H1 (cell line): ENCODE data around the gene ZBTB43. TPM values are rescaled to one million over a fixed set of nuclear protein-coding genes. Genes with fewer than 3 reads are reported as not detected.

Source experiments
- CTCF ChIA-PET: fragments of 300-600 bp; sonication (Branson Sonifier 250); formaldehyde crosslinking; loops from one replicate; lab custom pipeline; 2021; ENCODE audit not compliant: partially characterized antibody; lab: Charles Lee
- POLR2A ChIA-PET: fragments of 300-600 bp; sonication (Branson Sonifier 250); formaldehyde crosslinking; loops from one replicate; lab custom pipeline; 2021; ENCODE audit warnings: inconsistent platforms; ENCODE audit not compliant: partially characterized antibody; lab: Charles Lee
- DNase-seq, 2 experiments: peaks; one replicate each; pipeline versions ENCODE4 v3.0.0 to v3.0.0-alpha.2; 2010 to 2022; ENCODE audit warnings: low spot score in 2 of 2, low read depth in 1 of 2, mixed read lengths in 1 of 2
- FAIRE-seq: peaks from 2 replicates; lab custom pipeline; 2011; peaks lifted over from hg19 to GRCh38; lab: Jason Lieb, UNC
- H2AFZ ChIP-seq: 2 replicates; pipeline ENCODE4 v1.8.1; 2012; ENCODE audit warnings: low read length, inconsistent platforms
- H2AK5ac ChIP-seq: 2 replicates; pipeline ENCODE4 v1.6.1; 2013; ENCODE audit warnings: low read depth, low read length
- H2BK120ac ChIP-seq: replicated peaks from 2 replicates; pipeline ENCODE3; 2013; ENCODE audit warnings: low read depth, low read length, inconsistent platforms
- H2BK12ac ChIP-seq: 2 replicates; pipeline ENCODE4 v1.6.1; 2013; ENCODE audit warnings: low read depth, low read length
- H2BK15ac ChIP-seq: 2 replicates; pipeline ENCODE4 v1.6.1; 2013; ENCODE audit warnings: low read length
- H2BK20ac ChIP-seq: 2 replicates; pipeline ENCODE4 v1.6.1; 2013; ENCODE audit warnings: low read length
- H2BK5ac ChIP-seq: 2 replicates; pipeline ENCODE4 v1.6.1; 2013; ENCODE audit warnings: low read depth, low read length
- H3K14ac ChIP-seq: 2 replicates; pipeline ENCODE4 v1.6.1; 2013; ENCODE audit warnings: inconsistent platforms; ENCODE audit not compliant: insufficient read length
- H3K18ac ChIP-seq: 2 replicates; pipeline ENCODE4 v1.6.1; 2013; ENCODE audit warnings: low read length; ENCODE audit errors: extremely low read depth
- H3K23ac ChIP-seq: 2 replicates; pipeline ENCODE4 v1.6.1; 2013; ENCODE audit warnings: inconsistent platforms; ENCODE audit not compliant: insufficient read length
- H3K23me2 ChIP-seq: 2 replicates; pipeline ENCODE4 v1.6.1; 2013; ENCODE audit warnings: low read depth, low read length
- H3K27ac ChIP-seq: 2 replicates; pipeline ENCODE4 v1.6.1; 2011; ENCODE audit warnings: low read depth, low read length, inconsistent platforms
- H3K27me3 ChIP-seq, 4 experiments: replicated peaks in 1 of 4; 1 replicate in 1 of 4; 2 replicates in 3 of 4; pipeline versions ENCODE4 v1.6.1 to v1.8.1; 2011 to 2013; ENCODE audit warnings: low read length in 3 of 4, mild to moderate bottlenecking in 3 of 4, inconsistent platforms in 2 of 4, mixed read lengths in 2 of 4, moderate library complexity in 1 of 4; ENCODE audit not compliant: control insufficient read depth in 3 of 4, insufficient read depth in 3 of 4; ENCODE audit errors: extremely low read depth in 1 of 4
- H3K36me3 ChIP-seq, 4 experiments: 2 replicates each; pipeline versions ENCODE4 v1.6.1 to v1.8.1; 2011 to 2013; ENCODE audit warnings: mild to moderate bottlenecking in 4 of 4, low read length in 3 of 4, moderate library complexity in 2 of 4, control low read depth in 1 of 4, inconsistent platforms in 1 of 4; ENCODE audit not compliant: insufficient read depth in 4 of 4, control insufficient read depth in 2 of 4
- H3K4ac ChIP-seq: replicated peaks from 2 replicates; pipeline ENCODE3; 2013; ENCODE audit warnings: low read length, low read depth, mixed read lengths, inconsistent platforms; ENCODE audit not compliant: insufficient read length
- H3K4me1 ChIP-seq, 4 experiments: replicated peaks in 1 of 4; 1 replicate in 1 of 4; 2 replicates in 3 of 4; pipeline versions ENCODE4 v1.6.1 to v1.8.1; 2011 to 2013; ENCODE audit warnings: low read length in 3 of 4, inconsistent platforms in 2 of 4, mixed read lengths in 1 of 4; ENCODE audit not compliant: insufficient read depth in 4 of 4, control insufficient read depth in 3 of 4
- H3K4me2 ChIP-seq, 2 experiments: 2 replicates each; pipeline versions ENCODE4 v1.6.1 to v1.8.1; 2011 to 2013; ENCODE audit warnings: low read depth in 2 of 2, low read length in 2 of 2, control low read depth in 1 of 2, inconsistent platforms in 1 of 2, mild to moderate bottlenecking in 1 of 2; ENCODE audit not compliant: insufficient read depth in 1 of 2
- H3K4me3 ChIP-seq, 4 experiments: fragments of 200-600, 300-600 bp in 1 of 4; sonication (generic), shearing (Covaris generic), sonication (Bioruptor Twin) in 1 of 4; 2 replicates each; pipeline versions ENCODE4 v1.5.1 to v1.8.1; 2011 to 2016; ENCODE audit warnings: low read length in 4 of 4, low read depth in 3 of 4, control low read depth in 2 of 4, inconsistent platforms in 2 of 4, mild to moderate bottlenecking in 2 of 4, mixed read lengths in 1 of 4, moderate library complexity in 1 of 4; ENCODE audit not compliant: insufficient read depth in 2 of 4; ENCODE audit errors: extremely low read depth in 1 of 4
- H3K56ac ChIP-seq: replicated peaks from 2 replicates; pipeline ENCODE3; 2013; ENCODE audit warnings: low read depth, mild to moderate bottlenecking, mixed read lengths, low read length, inconsistent platforms; ENCODE audit not compliant: insufficient read length
- H3K79me1 ChIP-seq: 2 replicates; pipeline ENCODE4 v1.6.1; 2013; ENCODE audit warnings: low read depth, low read length, control low read depth
- H3K79me2 ChIP-seq, 2 experiments: 2 replicates each; pipeline versions ENCODE4 v1.6.1 to v1.8.1; 2012 to 2013; ENCODE audit warnings: low read length in 2 of 2, mild to moderate bottlenecking in 2 of 2, inconsistent platforms in 1 of 2; ENCODE audit not compliant: insufficient read depth in 2 of 2, control insufficient read depth in 1 of 2
- H3K9ac ChIP-seq, 4 experiments: replicated peaks in 1 of 4; 1 replicate in 1 of 4; 2 replicates in 3 of 4; pipeline versions ENCODE4 v1.6.1 to v1.8.1; 2011 to 2013; ENCODE audit warnings: low read depth in 3 of 4, low read length in 3 of 4, control low read depth in 2 of 4, mild to moderate bottlenecking in 2 of 4, moderate library complexity in 2 of 4, inconsistent platforms in 1 of 4; ENCODE audit errors: extremely low read depth in 1 of 4
- H3K9me3 ChIP-seq, 2 experiments: 2 replicates each; pipeline versions ENCODE4 v1.6.1 to v1.8.1; 2012 to 2013; ENCODE audit warnings: mild to moderate bottlenecking in 2 of 2, moderate library complexity in 2 of 2, control low read depth in 1 of 2, inconsistent platforms in 1 of 2, low read depth in 1 of 2, low read length in 1 of 2, mixed read lengths in 1 of 2; ENCODE audit not compliant: insufficient read depth in 2 of 2
- H4K20me1 ChIP-seq, 2 experiments: replicated peaks in 1 of 2; 2 replicates each; pipeline versions ENCODE3 to v1.8.1; 2011 to 2013; ENCODE audit warnings: inconsistent platforms in 2 of 2, low read length in 2 of 2, mild to moderate bottlenecking in 1 of 2; ENCODE audit not compliant: insufficient read depth in 2 of 2, control insufficient read depth in 1 of 2
- H4K5ac ChIP-seq: 2 replicates; pipeline ENCODE4 v1.6.1; 2013; ENCODE audit warnings: low read length, low read depth, mixed read lengths, inconsistent platforms; ENCODE audit not compliant: insufficient read length
- H4K8ac ChIP-seq: 2 replicates; pipeline ENCODE4 v1.8.0; 2013; ENCODE audit warnings: mild to moderate bottlenecking, moderate library complexity, low read length, inconsistent platforms; ENCODE audit not compliant: insufficient read depth; ENCODE audit errors: extremely low read depth
- H4K91ac ChIP-seq: replicated peaks from 2 replicates; pipeline ENCODE3; 2013; ENCODE audit warnings: low read length, mixed read lengths, inconsistent platforms; ENCODE audit not compliant: insufficient read length
- CBX5 ChIP-seq: fragments of 300-800, 300-1000 bp; sonication (generic); IDR thresholded peaks from 2 replicates; pipeline ENCODE4 v1.7.1; 2016; ENCODE audit warnings: antibody characterized with exemption, low read length, low read depth
- E2F6 ChIP-seq: IDR thresholded peaks from 2 replicates; pipeline ENCODE4 v1.6.1; 2012; ENCODE audit warnings: inconsistent platforms
- GTF2F1 ChIP-seq: IDR thresholded peaks from 2 replicates; pipeline ENCODE4 v1.6.1; 2012; ENCODE audit warnings: low read depth, low read length, improper control_type of control experiment, borderline replicate concordance
- POLR2A ChIP-seq, 2 experiments: IDR thresholded peaks; 1 replicate in 1 of 2; 2 replicates in 1 of 2; pipeline ENCODE4 v1.6.1; 2011; ENCODE audit warnings: low read depth in 2 of 2, low read length in 2 of 2, mild to moderate bottlenecking in 2 of 2; ENCODE audit errors: control extremely low read depth in 1 of 2
- TAF7 ChIP-seq: optimal IDR thresholded peaks from 2 replicates; pipeline ENCODE3; 2011; ENCODE audit warnings: low read depth, mild to moderate bottlenecking, inconsistent platforms, low read length, moderate library complexity, borderline replicate concordance
- WGBS, 2 experiments: shearing (Covaris generic) in 1 of 2; methylation state at CpG; one replicate each; pipeline versions ENCODE4 v1.1.6 to v1.1.7; 2013 to 2015; ENCODE audit warnings: low lambda C conversion rate in 2 of 2, mixed read lengths in 2 of 2, inconsistent platforms in 1 of 2, low coverage in 1 of 2, missing lambda C conversion rate in 1 of 2; ENCODE audit not compliant: insufficient replicate concordance in 2 of 2, insufficient coverage in 1 of 2, insufficient read length in 1 of 2; ENCODE audit errors: extremely low coverage in 1 of 2, missing lambda C conversion rate in 1 of 2; 5-methylcytosine and 5-hydroxymethylcytosine counted together
- polyA plus RNA-seq, 7 experiments: library from polyadenylated mRNA; depleted of rRNA in 3 of 7; stranded (reverse) in 5 of 7; unstranded in 2 of 7; fragments of >200 nt in 5 of 7; fragments of 200-250 nt in 2 of 7; gene quantifications; 1 replicate in 5 of 7; 2 replicates in 1 of 7; 4 replicates in 1 of 7; pipeline versions ENCODE4 v1.2.1 to v1.2.3, GENCODE V29; 2011 to 2013; ENCODE audit warnings: missing spikeins in 2 of 7, mixed read lengths in 2 of 7
- total RNA-seq: library from RNA; stranded (reverse); fragmentation: NEBNext Ultra II Directional; extraction: Animal tissue kit (Norgen Biotek cat#: 25700); gene quantifications from 2 replicates; pipeline ENCODE4 v1.2.1, GENCODE V29; 2021

Gene ZBTB43
- total and polyA plus RNA-seq, 2 of the 8 experiments (the other 6 are each of a cell fraction or from before 2014, with no cell fraction given) = 4.1 to 16.7 TPM

DNA sequence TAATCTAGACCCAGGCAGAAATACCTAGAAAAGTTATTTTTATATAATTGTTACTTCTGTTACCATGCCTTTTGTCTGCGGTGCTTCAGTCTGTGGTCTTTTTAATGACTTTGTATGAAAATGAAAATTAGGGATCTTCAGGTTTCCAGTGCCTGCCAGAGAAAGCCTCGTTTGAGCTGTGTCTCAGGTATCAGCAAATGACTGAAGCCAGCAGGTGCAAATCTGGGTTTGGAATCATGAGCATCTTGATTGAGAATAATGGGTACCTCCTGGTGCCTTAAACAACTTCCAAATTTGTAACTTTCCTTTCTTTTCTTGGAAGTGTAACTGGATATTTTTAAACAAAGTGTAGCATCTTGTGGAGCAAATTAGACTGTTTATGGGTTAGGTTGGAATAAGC, 59.9 kb downstream of the ZBTB43 start:
- Histone ChIP-seq H4K20me1 (peaks cover 5 to 15% of the 10 kb centered on the region in 2 experiments), H3K9me3 (no peaks in the 10 kb centered on the region), H3K4me3 (no peak overlapping the region), H3K4me1 (peaks cover 3 to 19% (median 10%) of the 10 kb centered on the region in 4 experiments), H3K23ac (no peak overlapping the region), H3K4ac (no peak overlapping the region), H3K79me2 (peaks cover 11 to 77% of the 10 kb centered on the region in 2 experiments), H2BK12ac (no peak overlapping the region), H2BK15ac (no peak overlapping the region), H3K18ac (no peak overlapping the region), H3K27ac (no peak overlapping the region), H4K5ac (no peak overlapping the region), H3K36me3 (peaks cover 0 to 16% (median 1%) of the 10 kb centered on the region in 4 experiments; a peak in 2 of 8 replicates), H3K14ac (no peak overlapping the region), H2BK120ac (no peak overlapping the region), H2AFZ (no peak overlapping the region), H2BK20ac (no peak overlapping the region), H2AK5ac (no peak overlapping the region), H3K23me2 (peaks cover 4% of the 10 kb centered on the region; the same call in 1 of the 2 replicates), H2BK5ac (no peak overlapping the region), H3K56ac (no peak overlapping the region), H4K8ac (no peak overlapping the region), H4K91ac (no peak overlapping the region), H3K9ac (no peak overlapping the region), H3K79me1 (peaks cover 23% of the 10 kb centered on the region), H3K4me2 (no peak overlapping the region), H3K27me3 (no peaks in the 10 kb centered on the region)
- no peak for FAIRE-seq
- DNase-seq = no peak
- WGBS, 2 experiments = 93% methylated on average over 2 of the region's 2 CpGs; no CpG with 5 or more reads in 1 of the 2 experiments
- ChIA-PET CTCF (interaction anchor here (0.5 to 1.8 kb wide), 7 partner anchors 15 to 699 kb away, joined by 3 to 4 read pairs (median 3); no protein-coding TSS in a partner anchor), POLR2A (interaction anchor here (1.1 kb wide), 1 partner anchor 15 kb away, joined by 3 read pairs; no protein-coding TSS in a partner anchor)
- no peak for TF ChIP-seq POLR2A (IDR thresholded peaks at IDR 0.05; ENCODE audit: control extremely low read depth in 1 of 2, low read depth in 2 of 2, low read length in 2 of 2)
- TF ChIP-seq CBX5 = no peak
- no peak for TF ChIP-seq GTF2F1
- no peak for TF ChIP-seq TAF7
- TF ChIP-seq E2F6 = no peak
